Left lung (tissue), 10 donors: ENCODE data around the gene KCTD8. TPM values are rescaled to one million over a fixed set of nuclear protein-coding genes. Genes with fewer than 3 reads are reported as not detected.
"Not testable (repeated sequence)": the region's sequence is repeated elsewhere in the genome, so short reads cannot be mapped to it uniquely, and the experiment has no call there.

Experiments used
- ATAC-seq: fragments of 200-7000 bp; cut with Tn5 transposase; one replicate; pipeline ENCODE4 v1.9.1; 2020; ENCODE audit warnings: moderate library complexity
- DNase-seq, 4 donors: peaks; one replicate each; pipeline ENCODE4 v3.0.0-alpha.2; 2013 to 2020
- H3K27ac ChIP-seq, 2 donors: fragments of 200-600 bp; sonication (generic) in 1 of 2; one replicate each; pipeline versions ENCODE4 v1.5.0 to v1.8.0; 2020 to 2021
- H3K27me3 ChIP-seq, 2 donors: fragments of 200-600 bp; sonication (generic) in 1 of 2; one replicate each; pipeline versions ENCODE4 v1.5.0 to v1.8.0; 2020 to 2021
- H3K36me3 ChIP-seq, 2 donors: fragments of 200-600 bp; sonication (generic) in 1 of 2; one replicate each; pipeline versions ENCODE4 v1.5.0 to v1.8.0; 2020 to 2021
- H3K4me1 ChIP-seq, 2 donors: fragments of 200-600 bp; one replicate each; pipeline ENCODE4 v1.8.0; 2021
- H3K4me3 ChIP-seq, 2 donors: fragments of 200-600 bp; sonication (generic) in 1 of 2; one replicate each; pipeline versions ENCODE4 v1.5.0 to v1.8.0; 2020 to 2021; ENCODE audit warnings: mild to moderate bottlenecking in 1 of 2
- H3K9me3 ChIP-seq, 2 donors: fragments of 200-600 bp; sonication (generic) in 1 of 2; one replicate each; pipeline versions ENCODE4 v1.5.0 to v1.8.0; 2020 to 2021
- intact Hi-C, 2 donors: fragments of 100-400 bp; cut with DNase I; formaldehyde crosslinking; loops; one replicate each; pipeline versions ENCODE4 v1.11.2 to v1.14.2; 2022
- polyA plus RNA-seq, 6 donors: library from polyadenylated mRNA; unstranded; fragments of 120-200 nt; gene quantifications; one replicate each; pipeline ENCODE4 v1.2.1, GENCODE V29; 2013; ENCODE audit not compliant: insufficient read length in 6 of 6
- total RNA-seq, 2 donors: library from RNA; stranded (reverse); fragmentation: NEBNext Ultra II Directional; extraction: Animal tissue kit (Norgen Biotek cat#: 25700); gene quantifications; one replicate each; pipeline ENCODE4 v1.2.1, GENCODE V29; 2021
- TF ChIP-seq, protein P1 (sequence below), 2 donors: fragments of 200-600 bp; sonication (generic) in 1 of 2; IDR thresholded peaks; one replicate each; pipeline versions ENCODE4 v1.5.0 to v1.8.0; 2021; ENCODE audit warnings: antibody characterized with exemption in 2 of 2
- donor health status: DM: no; HTN: yes; CAD: no.
- donor health status: DM: no; HTN: no; CAD: no.

The KCTD8 gene
- total and polyA plus RNA-seq, 8 donors: 0.08 to 0.23 (median 0.19) TPM; not detected in 2

DNA sequence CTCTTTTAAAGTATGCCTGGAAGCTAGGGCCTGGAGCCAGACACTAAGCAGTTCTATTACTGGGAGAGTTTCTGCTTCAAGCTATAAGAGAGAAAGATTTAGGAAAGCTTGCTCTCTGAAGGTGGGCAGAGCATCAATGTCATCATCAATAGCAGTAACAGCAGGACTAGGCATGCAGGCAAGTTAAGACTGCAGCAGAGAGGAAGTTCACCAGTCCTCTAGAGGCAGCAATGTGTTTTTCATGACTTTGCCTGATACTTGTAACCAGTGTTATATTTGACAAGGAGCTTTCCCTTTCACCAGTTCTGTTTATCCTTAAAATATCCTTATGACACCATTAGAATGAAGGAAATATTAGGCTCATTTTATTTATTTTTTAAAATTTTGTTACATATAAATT is 237.9 kb downstream of the KCTD8 start:
- Histone ChIP-seq H3K9me3 (no peaks in the 10 kb centered on the region), H3K27me3 (no peaks in the 10 kb centered on the region), H3K36me3 (no peaks in the 10 kb centered on the region), H3K27ac (no peak overlapping the region), H3K4me1 (no peaks in the 10 kb centered on the region), H3K4me3 (no peak overlapping the region)
- intact Hi-C loops: no loop called here
- ATAC-seq (no peak), DNase-seq (no peak)
- TF ChIP-seq, protein P1, sequence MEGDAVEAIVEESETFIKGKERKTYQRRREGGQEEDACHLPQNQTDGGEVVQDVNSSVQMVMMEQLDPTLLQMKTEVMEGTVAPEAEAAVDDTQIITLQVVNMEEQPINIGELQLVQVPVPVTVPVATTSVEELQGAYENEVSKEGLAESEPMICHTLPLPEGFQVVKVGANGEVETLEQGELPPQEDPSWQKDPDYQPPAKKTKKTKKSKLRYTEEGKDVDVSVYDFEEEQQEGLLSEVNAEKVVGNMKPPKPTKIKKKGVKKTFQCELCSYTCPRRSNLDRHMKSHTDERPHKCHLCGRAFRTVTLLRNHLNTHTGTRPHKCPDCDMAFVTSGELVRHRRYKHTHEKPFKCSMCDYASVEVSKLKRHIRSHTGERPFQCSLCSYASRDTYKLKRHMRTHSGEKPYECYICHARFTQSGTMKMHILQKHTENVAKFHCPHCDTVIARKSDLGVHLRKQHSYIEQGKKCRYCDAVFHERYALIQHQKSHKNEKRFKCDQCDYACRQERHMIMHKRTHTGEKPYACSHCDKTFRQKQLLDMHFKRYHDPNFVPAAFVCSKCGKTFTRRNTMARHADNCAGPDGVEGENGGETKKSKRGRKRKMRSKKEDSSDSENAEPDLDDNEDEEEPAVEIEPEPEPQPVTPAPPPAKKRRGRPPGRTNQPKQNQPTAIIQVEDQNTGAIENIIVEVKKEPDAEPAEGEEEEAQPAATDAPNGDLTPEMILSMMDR (IDR thresholded peaks at IDR 0.05): no peak

DNA sequence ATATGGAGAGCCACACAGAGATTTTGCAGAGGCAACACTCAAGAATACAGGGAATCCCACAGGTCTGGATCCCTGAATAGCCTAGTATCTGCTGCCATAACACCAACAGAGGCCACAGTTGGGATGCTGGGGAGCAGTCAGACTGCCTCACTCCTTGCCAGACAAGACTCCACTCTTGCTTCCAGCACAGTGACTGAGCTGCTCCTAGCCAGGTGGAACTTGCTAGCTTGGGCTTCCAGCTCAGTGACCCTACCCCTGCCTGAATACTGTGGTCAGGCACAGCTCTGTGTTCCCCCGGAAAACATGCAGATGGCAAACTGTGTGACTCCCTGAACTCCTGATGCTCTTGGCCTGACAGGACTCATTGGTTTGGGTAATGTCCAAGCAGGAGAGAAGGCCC is 251.8 kb downstream of the KCTD8 start:
- DNase-seq (no peak), ATAC-seq (no peak)
- Histone ChIP-seq H3K4me1 (no peaks in the 10 kb centered on the region), H3K36me3 (no peaks in the 10 kb centered on the region), H3K9me3 (peaks cover 0 to 15% of the 10 kb centered on the region in 2 donors), H3K4me3 (no peak overlapping the region), H3K27me3 (no peaks in the 10 kb centered on the region), H3K27ac (no peak overlapping the region)
- intact Hi-C loops: no loop called here
- TF ChIP-seq, protein P1 (IDR thresholded peaks at IDR 0.05): no peak

DNA sequence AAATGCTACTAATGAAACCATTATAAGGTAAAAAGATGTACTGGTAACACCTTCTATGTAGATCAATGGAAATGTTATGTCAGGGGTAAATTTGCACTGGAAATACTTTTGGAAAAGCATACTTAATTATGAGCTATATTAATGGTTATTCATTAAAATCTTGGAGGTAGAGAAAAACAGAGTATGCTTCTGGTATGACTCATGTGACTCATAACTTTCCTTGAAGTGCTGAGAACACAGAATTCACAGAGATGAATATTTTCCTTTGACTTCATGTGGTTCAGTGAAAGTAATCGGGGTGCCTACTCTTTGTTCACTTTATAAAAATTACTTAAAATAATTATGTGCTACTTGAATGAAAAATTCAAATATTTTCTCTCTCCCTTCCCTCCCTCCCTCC is 254.2 kb downstream of the KCTD8 start:
- no peaks in the 10 kb centered on the region for H3K27me3 ChIP-seq
- H3K9me3 ChIP-seq: peaks cover 0 to 15% of the 10 kb centered on the region in 2 donors
- intact Hi-C loops: no loop called here
- TF ChIP-seq, protein P1 (IDR thresholded peaks at IDR 0.05): no peak
- no peaks in the 10 kb centered on the region for H3K36me3 ChIP-seq
- H3K27ac ChIP-seq: no peak overlapping the region
- ATAC-seq: no peak
- no peak for DNase-seq
- H3K4me1 ChIP-seq: no peaks in the 10 kb centered on the region
- H3K4me3 ChIP-seq: no peak overlapping the region

DNA sequence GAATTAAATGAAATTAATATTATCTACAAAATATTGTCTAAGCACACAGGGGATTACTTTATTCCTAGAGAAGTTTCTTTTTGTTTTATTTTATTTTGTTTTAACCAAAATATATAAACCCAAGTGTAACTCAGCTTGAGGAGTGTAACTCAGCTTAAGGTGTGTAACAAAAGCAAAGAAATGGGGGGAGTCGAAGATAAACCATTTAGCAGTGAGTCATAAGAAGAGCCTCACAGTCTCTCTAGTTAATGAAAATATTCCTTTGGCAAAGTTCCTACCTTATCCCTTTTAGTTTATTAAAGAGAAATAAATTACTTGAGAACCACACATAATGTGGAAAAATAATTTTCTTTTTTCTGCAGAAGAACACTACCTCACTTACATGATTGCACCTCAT is 261.8 kb downstream of the KCTD8 start:
- H3K4me3 ChIP-seq: no peak overlapping the region
- intact Hi-C loops: no loop called here
- TF ChIP-seq, protein P1 (IDR thresholded peaks at IDR 0.05): no peak
- DNase-seq (no peak), ATAC-seq (no peak)
- no peaks in the 10 kb centered on the region for H3K36me3 ChIP-seq
- no peaks in the 10 kb centered on the region for H3K4me1 ChIP-seq
- peaks cover 0 to 2% of the 10 kb centered on the region in 2 donors for H3K9me3 ChIP-seq
- H3K27ac ChIP-seq: no peak overlapping the region
- H3K27me3 ChIP-seq: no peaks in the 10 kb centered on the region

DNA sequence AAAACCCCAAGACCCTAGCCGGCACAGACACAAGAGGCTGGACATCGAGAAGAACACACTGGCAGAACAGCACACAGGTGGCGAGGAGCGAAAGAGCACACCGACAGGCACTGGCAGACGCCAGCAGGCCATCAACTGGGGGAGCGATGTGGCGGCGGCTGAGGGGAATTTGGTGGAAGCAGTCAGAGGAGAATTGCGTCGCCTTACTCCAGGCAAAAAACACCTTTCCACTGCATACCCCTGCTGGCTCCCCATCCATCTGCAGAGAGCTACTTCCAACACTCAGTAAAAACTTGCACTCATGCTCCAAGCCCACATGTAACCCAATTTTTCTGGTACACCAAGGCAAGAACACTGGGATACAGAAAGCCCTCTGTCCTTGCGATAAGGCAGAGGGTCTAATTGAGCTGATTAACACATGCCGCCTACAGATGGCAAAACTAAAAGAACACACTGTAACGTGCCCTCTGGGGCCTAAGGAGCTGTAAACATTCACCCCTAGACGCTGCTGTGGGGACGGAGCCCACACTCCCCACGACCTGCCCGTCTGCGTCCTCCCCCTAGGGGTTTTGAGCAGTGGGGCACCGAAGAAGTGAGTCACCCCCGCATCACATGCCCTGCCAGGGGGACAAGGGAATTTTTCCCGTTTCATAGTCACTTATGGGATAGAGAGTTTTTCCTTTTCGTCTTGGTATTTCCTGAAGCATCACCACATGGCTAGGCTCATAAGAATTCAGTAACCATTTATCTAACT is 262.3 kb downstream of the KCTD8 start:
- Histone ChIP-seq H3K4me1 (no peaks in the 10 kb centered on the region), H3K27me3 (no peaks in the 10 kb centered on the region), H3K4me3 (no peak overlapping the region), H3K9me3 (peaks cover 0 to under 1% of the 10 kb centered on the region in 2 donors), H3K36me3 (no peaks in the 10 kb centered on the region), H3K27ac (no peak overlapping the region)
- TF ChIP-seq, protein P1 (IDR thresholded peaks at IDR 0.05): no peak
- ATAC-seq: no peak
- intact Hi-C loops: no loop called here
- DNase-seq: peak in 1 of 4 donors; percentile 48

DNA sequence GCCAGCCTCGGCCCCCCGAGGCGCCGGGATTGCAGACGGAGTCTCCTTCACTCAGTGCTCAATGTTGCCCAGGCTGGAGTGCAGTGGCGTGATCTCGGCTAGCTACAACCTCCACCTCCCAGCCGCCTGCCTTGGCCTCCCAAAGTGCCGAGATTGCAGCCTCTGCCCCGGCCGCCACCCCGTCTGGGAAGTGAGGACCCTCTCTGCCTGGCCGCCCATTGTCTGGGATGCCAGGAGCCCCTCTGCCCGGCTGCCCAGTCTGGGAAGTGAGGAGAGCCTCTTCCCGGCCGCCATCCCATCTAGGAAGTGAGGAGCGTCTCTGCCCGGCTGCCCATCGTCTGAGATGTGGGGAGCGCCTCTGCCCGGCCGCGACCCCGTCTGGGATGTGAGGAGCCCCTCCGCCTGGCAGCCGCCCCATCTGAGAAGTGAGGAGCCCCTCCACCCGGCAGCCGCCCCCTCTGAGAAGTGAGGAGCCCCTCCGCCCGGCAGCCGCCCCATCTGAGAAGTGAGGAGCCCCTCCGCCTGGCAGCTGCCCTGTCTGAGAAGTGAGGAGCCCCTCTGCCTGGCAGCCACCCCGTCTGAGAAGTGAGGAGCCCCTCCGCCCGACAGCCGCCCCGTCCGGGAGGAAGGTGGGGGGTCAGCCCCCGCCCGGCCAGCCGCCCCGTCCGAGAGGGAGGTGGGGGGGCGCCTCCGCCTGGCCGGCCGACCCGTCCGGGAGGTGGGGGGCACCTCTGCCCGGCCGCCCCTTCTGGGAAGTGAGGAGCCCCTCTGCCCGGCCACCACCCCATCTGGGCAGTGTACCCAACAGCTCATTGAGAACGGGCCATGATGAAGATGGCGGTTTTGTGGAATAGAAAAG is 266.9 kb downstream of the KCTD8 start:
- not testable (repeated sequence) for H3K27ac ChIP-seq

DNA sequence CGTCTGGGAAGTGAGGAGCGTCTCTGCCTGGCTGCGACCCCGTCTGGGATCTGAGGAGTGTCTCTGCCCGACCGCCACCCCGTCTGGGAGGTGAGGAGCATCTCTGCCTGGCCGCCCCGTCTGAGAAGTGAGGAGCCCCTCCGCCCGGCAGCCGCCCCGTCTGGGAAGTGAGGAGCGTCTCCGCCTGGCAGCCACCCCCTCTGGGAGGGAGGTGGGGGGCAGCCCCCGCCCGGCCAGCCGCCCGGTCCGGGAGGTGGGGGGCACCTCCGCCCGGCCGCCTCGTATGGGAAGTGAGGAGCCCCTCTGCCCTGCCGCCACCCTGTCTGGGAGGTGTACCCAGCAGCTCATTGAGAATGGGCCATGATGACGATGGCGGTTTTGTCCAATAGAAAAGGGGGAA is 280.8 kb downstream of the KCTD8 start:
- H3K4me3 ChIP-seq, H3K36me3 ChIP-seq, H3K4me1 ChIP-seq, ATAC-seq, H3K27ac ChIP-seq, H3K9me3 ChIP-seq, H3K27me3 ChIP-seq, intact Hi-C loops: not testable (repeated sequence)
- DNase-seq: peak in 1 of 4 donors; percentile 51

More for the DNA sequence above, 266.9 kb downstream of the KCTD8 start:
- H3K9me3 ChIP-seq, H3K27me3 ChIP-seq, ATAC-seq, H3K4me3 ChIP-seq, intact Hi-C loops, H3K36me3 ChIP-seq, H3K4me1 ChIP-seq: not testable (repeated sequence)
- peak in 1 of 4 donors; percentile 65 for DNase-seq
